GM23338 (cell line): ENCODE results near the gene GEN1. TPM values are rescaled to one million over a fixed set of nuclear protein-coding genes. Genes with fewer than 3 reads are reported as not detected.

Experiments used
- ATAC-seq: fragments of 200-7000 bp; cut with Tn5 transposase; 3 replicates; pipeline ENCODE4 v1.9.1; 2020
- DNase-seq: peaks from one replicate; pipeline ENCODE4 v3.0.0-alpha.2; 2015; ENCODE audit warnings: low spot score
- H2AFZ ChIP-seq: fragments of 200-600 bp; sonication (generic); 2 replicates; pipeline ENCODE4 v1.8.0; 2016; ENCODE audit warnings: antibody characterized with exemption, mild to moderate bottlenecking, moderate library complexity
- H3F3A ChIP-seq: fragments of 200-600 bp; sonication (generic); replicated peaks from 2 replicates; pipeline ENCODE4 v1.8.0; 2017; ENCODE audit warnings: antibody characterized with exemption, mixed run types, low read depth
- H3K27ac ChIP-seq: fragments of 200-600 bp; sonication (generic); 2 replicates; pipeline ENCODE4 v1.6.1; 2016; ENCODE audit warnings: low read depth
- H3K27me3 ChIP-seq: fragments of 200-600 bp; sonication (generic); 2 replicates; pipeline ENCODE4 v1.8.0; 2016; ENCODE audit warnings: mild to moderate bottlenecking, mixed run types, moderate library complexity; ENCODE audit not compliant: insufficient read depth
- H3K36me3 ChIP-seq: fragments of 200-600 bp; sonication (generic); 2 replicates; pipeline ENCODE4 v1.8.0; 2016; ENCODE audit warnings: mild to moderate bottlenecking; ENCODE audit not compliant: insufficient read depth
- H3K4me1 ChIP-seq: fragments of 200-600 bp; sonication (generic); 2 replicates; pipeline ENCODE4 v1.8.0; 2016; ENCODE audit warnings: mild to moderate bottlenecking, moderate library complexity; ENCODE audit not compliant: insufficient read depth
- H3K4me2 ChIP-seq: fragments of 200-600 bp; sonication (generic); 2 replicates; pipeline ENCODE4 v1.7.1; 2017; ENCODE audit warnings: mixed run types
- H3K4me3 ChIP-seq: fragments of 200-600 bp; sonication (generic); 2 replicates; pipeline ENCODE4 v1.6.1; 2016; ENCODE audit warnings: mixed run types
- H3K79me2 ChIP-seq: fragments of 200-600 bp; sonication (generic); replicated peaks from 2 replicates; pipeline ENCODE4 v1.8.0; 2017; ENCODE audit warnings: mild to moderate bottlenecking; ENCODE audit not compliant: insufficient read depth
- H3K9me2 ChIP-seq: fragments of 200-600 bp; sonication (generic); 2 replicates; pipeline ENCODE4 v1.8.0; 2017; ENCODE audit not compliant: insufficient read depth
- H4K20me1 ChIP-seq: fragments of 200-600 bp; sonication (generic); replicated peaks from 2 replicates; pipeline ENCODE4 v1.8.0; 2017; ENCODE audit warnings: mild to moderate bottlenecking; ENCODE audit not compliant: insufficient read depth
- H3K27ac Mint-ChIP-seq: 2 replicates; pipeline ENCODE4 v1.8.0; 2020; ENCODE audit warnings: inconsistent platforms, mild to moderate bottlenecking, moderate library complexity, mixed read lengths
- H3K27me3 Mint-ChIP-seq: 3 replicates; pipeline ENCODE4 v1.8.0; 2022; ENCODE audit warnings: low read depth, mild to moderate bottlenecking, moderate library complexity, mixed read lengths, inconsistent platforms; ENCODE audit not compliant: insufficient read depth, poor library complexity
- H3K36me3 Mint-ChIP-seq: 3 replicates; pipeline ENCODE4 v1.8.0; 2021; ENCODE audit warnings: low read depth, mild to moderate bottlenecking, inconsistent platforms, moderate library complexity, mixed read lengths
- H3K4me1 Mint-ChIP-seq: 3 replicates; pipeline ENCODE4 v1.8.0; 2020; ENCODE audit warnings: mild to moderate bottlenecking, inconsistent platforms, mixed read lengths
- H3K4me3 Mint-ChIP-seq: 3 replicates; pipeline ENCODE4 v1.8.0; 2021; ENCODE audit warnings: moderate library complexity, mild to moderate bottlenecking, inconsistent platforms, mixed read lengths
- H3K9me3 Mint-ChIP-seq: 3 replicates; pipeline ENCODE4 v1.8.0; 2020; ENCODE audit warnings: moderate library complexity, mild to moderate bottlenecking, inconsistent platforms, mixed read lengths
- CREB1 ChIP-seq: fragments of 250-450 bp; sonication (Bioruptor Pico); IDR thresholded peaks from 2 replicates; pipeline ENCODE4 v1.5.0; 2020; ENCODE audit warnings: low read depth, mild to moderate bottlenecking, moderate library complexity
- CTCF ChIP-seq, 2 experiments: fragments of 200-600 bp in 1 of 2; sonication (generic) in 1 of 2; conservative IDR thresholded peaks; 2 replicates each; pipeline versions ENCODE4 v1.5.1 to v1.6.1; 2016 to 2017; ENCODE audit warnings: antibody characterized with exemption in 2 of 2, low read depth in 2 of 2, mild to moderate bottlenecking in 2 of 2, moderate library complexity in 1 of 2
- EZH2 ChIP-seq: fragments of 200-600 bp; sonication (generic); IDR thresholded peaks from one replicate; pipeline ENCODE4 v1.8.0; 2017; ENCODE audit warnings: antibody characterized with exemption, mild to moderate bottlenecking, low read depth; ENCODE audit not compliant: unreplicated experiment
- EZH2phosphoT487 ChIP-seq: fragments of 200-600 bp; sonication (generic); IDR thresholded peaks from one replicate; pipeline ENCODE4 v1.8.1; 2018; ENCODE audit warnings: antibody characterized with exemption; ENCODE audit not compliant: unreplicated experiment
- JUNB ChIP-seq: IDR thresholded peaks from one replicate; pipeline ENCODE4 v1.6.1; 2016; ENCODE audit warnings: antibody characterized with exemption; ENCODE audit not compliant: unreplicated experiment
- NANOG ChIP-seq: IDR thresholded peaks from 2 replicates; pipeline ENCODE4 v1.6.1; 2016; ENCODE audit warnings: antibody characterized with exemption, borderline replicate concordance
- POLR2AphosphoS5 ChIP-seq: IDR thresholded peaks from 2 replicates; pipeline ENCODE4 v1.6.1; 2016; ENCODE audit warnings: antibody characterized with exemption, low read depth
- REST ChIP-seq: IDR thresholded peaks from one replicate; pipeline ENCODE4 v1.6.1; 2018; ENCODE audit warnings: antibody characterized with exemption; ENCODE audit not compliant: unreplicated experiment
- STAT1 ChIP-seq: IDR thresholded peaks from one replicate; pipeline ENCODE4 v1.6.1; 2016; ENCODE audit warnings: antibody characterized with exemption; ENCODE audit not compliant: unreplicated experiment
- ZNF114 ChIP-seq: fragments of 250-450 bp; sonication (Bioruptor Pico); IDR thresholded peaks from 2 replicates; pipeline ENCODE4 v1.5.0; 2020; ENCODE audit warnings: mild to moderate bottlenecking, moderate library complexity
- ZNF331 ChIP-seq: fragments of 250-450 bp; sonication (Bioruptor Pico); IDR thresholded peaks from 2 replicates; pipeline ENCODE4 v1.5.0; 2020; ENCODE audit warnings: low read depth, mild to moderate bottlenecking, moderate library complexity
- polyA plus RNA-seq: library from polyadenylated mRNA; unstranded; fragments of >200 nt; fragmentation: Nextera tagmentation; extraction: Ambion mirVana; gene quantifications from 2 replicates; pipeline ENCODE4 v1.2.1, GENCODE V29; 2016
- total RNA-seq: library from RNA; depleted of rRNA; stranded (reverse); fragments of >200 nt; shearing (Covaris generic); gene quantifications from 2 replicates; pipeline ENCODE4 v1.2.3, GENCODE V29; 2014
- TF ChIP-seq, protein P1 (sequence below): fragments of 250-450 bp; sonication (Bioruptor Pico); IDR thresholded peaks from 2 replicates; pipeline ENCODE4 v1.5.0; 2020; ENCODE audit warnings: mild to moderate bottlenecking, moderate library complexity
- TF ChIP-seq, protein P2 (sequence below): IDR thresholded peaks from 2 replicates; pipeline ENCODE4 v1.6.1; 2016; ENCODE audit warnings: antibody characterized with exemption

GEN1 gene
- total and polyA plus RNA-seq, 2 experiments from 2014 or later, result 14.2 to 43.3 TPM

- no peaks in the 10 kb centered on the region for H3K9me3 Mint-ChIP-seq
- TF ChIP-seq, protein P1, sequence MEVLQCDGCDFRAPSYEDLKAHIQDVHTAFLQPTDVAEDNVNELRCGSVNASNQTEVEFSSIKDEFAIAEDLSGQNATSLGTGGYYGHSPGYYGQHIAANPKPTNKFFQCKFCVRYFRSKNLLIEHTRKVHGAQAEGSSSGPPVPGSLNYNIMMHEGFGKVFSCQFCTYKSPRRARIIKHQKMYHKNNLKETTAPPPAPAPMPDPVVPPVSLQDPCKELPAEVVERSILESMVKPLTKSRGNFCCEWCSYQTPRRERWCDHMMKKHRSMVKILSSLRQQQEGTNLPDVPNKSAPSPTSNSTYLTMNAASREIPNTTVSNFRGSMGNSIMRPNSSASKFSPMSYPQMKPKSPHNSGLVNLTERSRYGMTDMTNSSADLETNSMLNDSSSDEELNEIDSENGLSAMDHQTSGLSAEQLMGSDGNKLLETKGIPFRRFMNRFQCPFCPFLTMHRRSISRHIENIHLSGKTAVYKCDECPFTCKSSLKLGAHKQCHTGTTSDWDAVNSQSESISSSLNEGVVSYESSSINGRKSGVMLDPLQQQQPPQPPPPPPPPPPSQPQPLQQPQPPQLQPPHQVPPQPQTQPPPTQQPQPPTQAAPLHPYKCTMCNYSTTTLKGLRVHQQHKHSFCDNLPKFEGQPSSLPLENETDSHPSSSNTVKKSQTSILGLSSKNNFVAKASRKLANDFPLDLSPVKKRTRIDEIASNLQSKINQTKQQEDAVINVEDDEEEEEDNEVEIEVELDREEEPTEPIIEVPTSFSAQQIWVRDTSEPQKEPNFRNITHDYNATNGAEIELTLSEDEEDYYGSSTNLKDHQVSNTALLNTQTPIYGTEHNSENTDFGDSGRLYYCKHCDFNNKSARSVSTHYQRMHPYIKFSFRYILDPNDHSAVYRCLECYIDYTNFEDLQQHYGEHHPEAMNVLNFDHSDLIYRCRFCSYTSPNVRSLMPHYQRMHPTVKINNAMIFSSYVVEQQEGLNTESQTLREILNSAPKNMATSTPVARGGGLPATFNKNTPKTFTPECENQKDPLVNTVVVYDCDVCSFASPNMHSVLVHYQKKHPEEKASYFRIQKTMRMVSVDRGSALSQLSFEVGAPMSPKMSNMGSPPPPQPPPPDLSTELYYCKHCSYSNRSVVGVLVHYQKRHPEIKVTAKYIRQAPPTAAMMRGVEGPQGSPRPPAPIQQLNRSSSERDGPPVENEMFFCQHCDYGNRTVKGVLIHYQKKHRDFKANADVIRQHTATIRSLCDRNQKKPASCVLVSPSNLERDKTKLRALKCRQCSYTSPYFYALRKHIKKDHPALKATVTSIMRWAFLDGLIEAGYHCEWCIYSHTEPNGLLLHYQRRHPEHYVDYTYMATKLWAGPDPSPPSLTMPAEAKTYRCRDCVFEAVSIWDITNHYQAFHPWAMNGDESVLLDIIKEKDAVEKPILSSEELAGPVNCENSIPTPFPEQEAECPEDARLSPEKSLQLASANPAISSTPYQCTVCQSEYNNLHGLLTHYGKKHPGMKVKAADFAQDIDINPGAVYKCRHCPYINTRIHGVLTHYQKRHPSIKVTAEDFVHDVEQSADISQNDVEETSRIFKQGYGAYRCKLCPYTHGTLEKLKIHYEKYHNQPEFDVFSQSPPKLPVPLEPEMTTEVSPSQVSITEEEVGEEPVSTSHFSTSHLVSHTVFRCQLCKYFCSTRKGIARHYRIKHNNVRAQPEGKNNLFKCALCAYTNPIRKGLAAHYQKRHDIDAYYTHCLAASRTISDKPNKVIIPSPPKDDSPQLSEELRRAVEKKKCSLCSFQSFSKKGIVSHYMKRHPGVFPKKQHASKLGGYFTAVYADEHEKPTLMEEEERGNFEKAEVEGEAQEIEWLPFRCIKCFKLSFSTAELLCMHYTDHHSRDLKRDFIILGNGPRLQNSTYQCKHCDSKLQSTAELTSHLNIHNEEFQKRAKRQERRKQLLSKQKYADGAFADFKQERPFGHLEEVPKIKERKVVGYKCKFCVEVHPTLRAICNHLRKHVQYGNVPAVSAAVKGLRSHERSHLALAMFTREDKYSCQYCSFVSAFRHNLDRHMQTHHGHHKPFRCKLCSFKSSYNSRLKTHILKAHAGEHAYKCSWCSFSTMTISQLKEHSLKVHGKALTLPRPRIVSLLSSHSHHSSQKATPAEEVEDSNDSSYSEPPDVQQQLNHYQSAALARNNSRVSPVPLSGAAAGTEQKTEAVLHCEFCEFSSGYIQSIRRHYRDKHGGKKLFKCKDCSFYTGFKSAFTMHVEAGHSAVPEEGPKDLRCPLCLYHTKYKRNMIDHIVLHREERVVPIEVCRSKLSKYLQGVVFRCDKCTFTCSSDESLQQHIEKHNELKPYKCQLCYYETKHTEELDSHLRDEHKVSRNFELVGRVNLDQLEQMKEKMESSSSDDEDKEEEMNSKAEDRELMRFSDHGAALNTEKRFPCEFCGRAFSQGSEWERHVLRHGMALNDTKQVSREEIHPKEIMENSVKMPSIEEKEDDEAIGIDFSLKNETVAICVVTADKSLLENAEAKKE (CRISPR knock-in tag), result no peak
- no peak for TF ChIP-seq STAT1
- no peak for TF ChIP-seq REST
- TF ChIP-seq ZNF331, result no peak
- TF ChIP-seq NANOG, result no peak
- TF ChIP-seq, protein P2, sequence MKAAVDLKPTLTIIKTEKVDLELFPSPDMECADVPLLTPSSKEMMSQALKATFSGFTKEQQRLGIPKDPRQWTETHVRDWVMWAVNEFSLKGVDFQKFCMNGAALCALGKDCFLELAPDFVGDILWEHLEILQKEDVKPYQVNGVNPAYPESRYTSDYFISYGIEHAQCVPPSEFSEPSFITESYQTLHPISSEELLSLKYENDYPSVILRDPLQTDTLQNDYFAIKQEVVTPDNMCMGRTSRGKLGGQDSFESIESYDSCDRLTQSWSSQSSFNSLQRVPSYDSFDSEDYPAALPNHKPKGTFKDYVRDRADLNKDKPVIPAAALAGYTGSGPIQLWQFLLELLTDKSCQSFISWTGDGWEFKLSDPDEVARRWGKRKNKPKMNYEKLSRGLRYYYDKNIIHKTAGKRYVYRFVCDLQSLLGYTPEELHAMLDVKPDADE, result no peak
- TF ChIP-seq POLR2AphosphoS5, result no peak
- TF ChIP-seq CTCF (conservative IDR thresholded peaks at IDR 0.05; ENCODE audit: low read depth in 2 of 2), result no peak
- TF ChIP-seq JUNB, result no peak
- no peak for TF ChIP-seq EZH2phosphoT487
- no peak for TF ChIP-seq ZNF114 (CRISPR knock-in tag)
- no peak for TF ChIP-seq CREB1 (CRISPR knock-in tag)
- TF ChIP-seq EZH2, result no peak
- H3K27me3 Mint-ChIP-seq, result no peaks in the 10 kb centered on the region
- Histone ChIP-seq H2AFZ (no peak overlapping the region), H3K4me3 (no peak overlapping the region), H3K79me2 (peaks cover 44% of the 10 kb centered on the region), H3K4me2 (no peak overlapping the region), H3K27ac (no peak overlapping the region), H3K4me1 (no peaks in the 10 kb centered on the region), H3K36me3 (peaks cover 31% of the 10 kb centered on the region), H4K20me1 (0 out of 2 replicates have a peak, but pooled peaks cover 4% of the 10 kb centered on the region), H3K9me2 (no peaks in the 10 kb centered on the region), H3K27me3 (no peaks in the 10 kb centered on the region), H3F3A (no peaks in the 10 kb centered on the region)
- H3K4me1 Mint-ChIP-seq, result no peaks in the 10 kb centered on the region
- H3K36me3 Mint-ChIP-seq, result peaks cover 58% of the 10 kb centered on the region
- no peak for ATAC-seq
- H3K27ac Mint-ChIP-seq, result peak overlapping the region; percentile 25; the same call in 1 of the 2 replicates
- DNase-seq, result no peak
- H3K4me3 Mint-ChIP-seq, result no peak overlapping the region
Measured at GRCh38 chr2:17740203-17740602, 13.7 kb upstream of the GEN1 start.
